NCI-H2029 treated with DMSO at 0.1 percent for 48 hours (cell line): Measurements from ENCODE around the gene ATP6AP1.

Source experiments
- DNase-seq: peaks from one replicate; lab custom pipeline; 2025; lab: John Stamatoyannopoulos, UW

ATP6AP1 gene

GRCh38 chrX:154448484-154448883 is 20.0 kb downstream of the ATP6AP1 start:
- DNase-seq: no peak

GRCh38 chrX:154449618-154450017 is 21.1 kb downstream of the ATP6AP1 start:
- DNase-seq: no peak

- DNase-seq: no peak
Observed at GRCh38 chrX:154450312-154450711, 21.8 kb downstream of the ATP6AP1 start.

GRCh38 chrX:154452823-154453222 is 24.3 kb downstream of the ATP6AP1 start:
- DNase-seq: no peak

- DNase-seq: no peak
Observed at GRCh38 chrX:154457491-154458115, 29.1 kb downstream of the ATP6AP1 start.

GRCh38 chrX:154458116-154458953 is 29.9 kb downstream of the ATP6AP1 start, which contains the start of gene PLXNA3:
PLXNA3 (plus strand) TSS chrX:154458281; CDS start chrX:154460184, 1,903 bp downstream.
- DNase-seq: no peak

- no peak for DNase-seq
Observed at GRCh38 chrX:154458954-154459778, 30.7 kb downstream of the ATP6AP1 start.

GRCh38 chrX:154459832-154460231 is 31.4 kb downstream of the ATP6AP1 start:
- no peak for DNase-seq

- no peak for DNase-seq
Observed at GRCh38 chrX:154460326-154460725, 31.8 kb downstream of the ATP6AP1 start.

GRCh38 chrX:154462396-154462795 is 33.9 kb downstream of the ATP6AP1 start:
- no peak for DNase-seq

GRCh38 chrX:154463611-154464220 is 35.2 kb downstream of the ATP6AP1 start:
- DNase-seq: no peak

- no peak for DNase-seq
Observed at GRCh38 chrX:154464806-154465365, 36.4 kb downstream of the ATP6AP1 start.

- DNase-seq: no peak
Observed at GRCh38 chrX:154465601-154466000, 37.1 kb downstream of the ATP6AP1 start.

- DNase-seq: no peak
Observed at GRCh38 chrX:154466036-154466435, 37.6 kb downstream of the ATP6AP1 start.

GRCh38 chrX:154466907-154467306 is 38.4 kb downstream of the ATP6AP1 start:
- DNase-seq: no peak

GRCh38 chrX:154467556-154467955 is 39.1 kb downstream of the ATP6AP1 start:
- DNase-seq: no peak

GRCh38 chrX:154468217-154468616 is 39.7 kb downstream of the ATP6AP1 start:
- DNase-seq: no peak

- no peak for DNase-seq
Observed at GRCh38 chrX:154469114-154469513, 40.6 kb downstream of the ATP6AP1 start.

- no peak for DNase-seq
Observed at GRCh38 chrX:154469880-154470279, 41.4 kb downstream of the ATP6AP1 start.

GRCh38 chrX:154470434-154470833 is 42.0 kb downstream of the ATP6AP1 start:
- no peak for DNase-seq

GRCh38 chrX:154470914-154471568 is 42.6 kb downstream of the ATP6AP1 start:
- DNase-seq: no peak
